Endothelial cell of umbilical vein (primary cell): ENCODE data around the gene PRKCG. TPM values are rescaled to one million over a fixed set of nuclear protein-coding genes. Genes with fewer than 3 reads are reported as not detected.
"Not testable (repeated sequence)": the region's sequence is repeated elsewhere in the genome, so short reads cannot be mapped to it uniquely, and the experiment has no call there.

Experiments used
- BruUV-seq: library from RNA; stranded (reverse); fragments of 400-500 nt; replicated peaks from 2 replicates; lab custom pipeline; 2021; lab: Mats Ljungman, UMichigan
- CTCF ChIA-PET: fragments of 300-600, 350-600 bp; sonication (Branson Sonifier 250); formaldehyde crosslinking; loops from one replicate; lab custom pipeline; 2021; ENCODE audit warnings: antibody characterized with exemption, inconsistent platforms; lab: Charles Lee
- POLR2A ChIA-PET: fragments of 300-600, 350-600 bp; sonication (Branson Sonifier 250); formaldehyde crosslinking; loops from one replicate; lab custom pipeline; 2021; ENCODE audit warnings: antibody characterized with exemption, inconsistent platforms; lab: Charles Lee
- DNase-seq: peaks from one replicate; pipeline ENCODE4 v3.0.0-alpha.2; 2011; ENCODE audit warnings: low read depth, low spot score
- FAIRE-seq: peaks from 2 replicates; lab custom pipeline; 2011; peaks lifted over from hg19 to GRCh38; lab: Jason Lieb, UNC
- H2AFZ ChIP-seq: 2 replicates; pipeline ENCODE4 v1.6.0; 2012; ENCODE audit warnings: low read depth, low read length, control low read depth, inconsistent platforms
- H3K27ac ChIP-seq: 2 replicates; pipeline ENCODE4 v1.5.1; 2011; ENCODE audit warnings: low read depth, mild to moderate bottlenecking, control low read depth, low read length, moderate library complexity; ENCODE audit not compliant: insufficient read depth
- H3K27me3 ChIP-seq, 2 experiments: 2 replicates each; pipeline versions ENCODE4 v1.6.0 to v1.6.1; 2011; ENCODE audit warnings: low read length in 2 of 2, mixed read lengths in 1 of 2; ENCODE audit not compliant: control insufficient read depth in 2 of 2, insufficient read depth in 2 of 2
- H3K36me3 ChIP-seq, 2 experiments: 2 replicates in 1 of 2; 3 replicates in 1 of 2; pipeline ENCODE4 v1.5.1; 2011; ENCODE audit warnings: low read length in 2 of 2, mild to moderate bottlenecking in 1 of 2, moderate library complexity in 1 of 2; ENCODE audit not compliant: control insufficient read depth in 2 of 2, insufficient read depth in 2 of 2; ENCODE audit errors: extremely low read depth in 1 of 2
- H3K4me1 ChIP-seq: 3 replicates; pipeline ENCODE4 v1.5.1; 2011; ENCODE audit warnings: mild to moderate bottlenecking, low read length; ENCODE audit not compliant: control insufficient read depth, insufficient read depth; ENCODE audit errors: extremely low read depth
- H3K4me2 ChIP-seq: 2 replicates; pipeline ENCODE4 v1.6.1; 2011; ENCODE audit warnings: low read length, control low read depth, mixed read lengths; ENCODE audit not compliant: insufficient read depth
- H3K4me3 ChIP-seq, 3 experiments: fragments of 200-600 bp in 1 of 3; sonication (generic), shearing (Covaris generic) in 1 of 3; replicated peaks in 1 of 3; 2 replicates each; pipeline ENCODE4 v1.5.1; 2011 to 2016; ENCODE audit warnings: control low read depth in 3 of 3, low read length in 3 of 3, mild to moderate bottlenecking in 2 of 3, inconsistent platforms in 1 of 3, low read depth in 1 of 3, moderate library complexity in 1 of 3; ENCODE audit not compliant: insufficient read depth in 1 of 3
- H3K79me2 ChIP-seq: 2 replicates; pipeline ENCODE4 v1.6.0; 2012; ENCODE audit warnings: low read length, inconsistent platforms; ENCODE audit not compliant: control insufficient read depth, insufficient read depth
- H3K9ac ChIP-seq: replicated peaks from 2 replicates; pipeline ENCODE3; 2011; ENCODE audit warnings: low read length, control low read depth; ENCODE audit not compliant: insufficient read depth; ENCODE audit errors: extremely low read depth
- H3K9me1 ChIP-seq: replicated peaks from 3 replicates; pipeline ENCODE4 v1.6.0; 2011; ENCODE audit warnings: mild to moderate bottlenecking, low read length; ENCODE audit not compliant: control insufficient read depth, insufficient read depth; ENCODE audit errors: extremely low read depth
- H3K9me3 ChIP-seq: replicated peaks from 2 replicates; pipeline ENCODE4 v1.5.1; 2012; ENCODE audit warnings: low read length, inconsistent platforms; ENCODE audit not compliant: control insufficient read depth, insufficient read depth
- H4K20me1 ChIP-seq: replicated peaks from 2 replicates; pipeline ENCODE3; 2011; ENCODE audit warnings: mild to moderate bottlenecking, low read length; ENCODE audit not compliant: control insufficient read depth, insufficient read depth; ENCODE audit errors: extremely low read depth
- EZH2 ChIP-seq: IDR thresholded peaks from 2 replicates; pipeline ENCODE4 v1.6.1; 2012; ENCODE audit warnings: borderline replicate concordance, low read depth, mild to moderate bottlenecking, moderate library complexity, low read length, inconsistent platforms; ENCODE audit not compliant: severe bottlenecking
- FOS ChIP-seq: IDR thresholded peaks from 2 replicates; pipeline ENCODE4 v1.6.1; 2011; ENCODE audit warnings: mild to moderate bottlenecking, low read length, moderate library complexity, borderline replicate concordance; ENCODE audit not compliant: insufficient read depth
- GATA2 ChIP-seq: IDR thresholded peaks from 2 replicates; pipeline ENCODE4 v1.7.0; 2011; ENCODE audit warnings: low read depth, mild to moderate bottlenecking, moderate library complexity, mixed read lengths, low read length; ENCODE audit not compliant: insufficient read length, insufficient read depth
- JUN ChIP-seq: IDR thresholded peaks from 2 replicates; pipeline ENCODE4 v1.6.1; 2011; ENCODE audit warnings: borderline replicate concordance, low read depth; ENCODE audit not compliant: insufficient read length, insufficient read depth
- MYC ChIP-seq: IDR thresholded peaks from one replicate; pipeline ENCODE4 v1.6.1; 2011; ENCODE audit warnings: mild to moderate bottlenecking, low read depth, low read length
- POLR2A ChIP-seq: IDR thresholded peaks from 2 replicates; pipeline ENCODE4 v1.6.1; 2012; ENCODE audit warnings: low read depth, mild to moderate bottlenecking, control low read depth, low read length
- dilution Hi-C: fragments of 300-500 bp; cut with MboI; formaldehyde crosslinking; loops from one replicate; pipeline ENCODE4 v1.15.0; 2019; ENCODE audit warnings: low sequenced_read_pairs; ENCODE audit not compliant: extremely low pct_ligation_motif_present
- intact Hi-C: fragments of 100-400 bp; cut with micrococcal nuclease; formaldehyde crosslinking; loops from one replicate; pipeline ENCODE4 v1.10.0; 2022
- polyA plus RNA-seq, 4 experiments: library from polyadenylated mRNA; depleted of rRNA in 3 of 4; stranded (reverse) in 3 of 4; unstranded in 1 of 4; fragments of >200 nt; gene quantifications; 2 replicates each; pipeline versions ENCODE4 v1.2.1 to v1.2.3, GENCODE V29; 2011 to 2012; ENCODE audit warnings: missing spikeins in 1 of 4
- total RNA-seq: library from RNA; stranded (reverse); gene quantifications from 2 replicates; pipeline ENCODE4 v1.2.3, GENCODE V29; 2021
- TF ChIP-seq, protein P1 (sequence below): IDR thresholded peaks from 2 replicates; pipeline ENCODE4 v1.6.1; 2011; ENCODE audit not compliant: insufficient read depth, insufficient read length
- TF ChIP-seq, protein P2 (sequence below), 2 donors: IDR thresholded peaks; 1 replicate in 1 of 2; 2 replicates in 1 of 2; pipeline ENCODE4 v1.5.1; 2011; ENCODE audit warnings: low read length in 2 of 2, mild to moderate bottlenecking in 2 of 2, moderate library complexity in 2 of 2, control low read depth in 1 of 2, inconsistent platforms in 1 of 2, low read depth in 1 of 2; ENCODE audit not compliant: insufficient read depth in 1 of 2; ENCODE audit errors: extremely low read depth in 1 of 2

Gene PRKCG
- total and polyA plus RNA-seq, 2 donors (not counting 3 experiments of a cell fraction or from before 2014, with no cell fraction given), result 0.07 TPM; not detected in 1

DNA sequence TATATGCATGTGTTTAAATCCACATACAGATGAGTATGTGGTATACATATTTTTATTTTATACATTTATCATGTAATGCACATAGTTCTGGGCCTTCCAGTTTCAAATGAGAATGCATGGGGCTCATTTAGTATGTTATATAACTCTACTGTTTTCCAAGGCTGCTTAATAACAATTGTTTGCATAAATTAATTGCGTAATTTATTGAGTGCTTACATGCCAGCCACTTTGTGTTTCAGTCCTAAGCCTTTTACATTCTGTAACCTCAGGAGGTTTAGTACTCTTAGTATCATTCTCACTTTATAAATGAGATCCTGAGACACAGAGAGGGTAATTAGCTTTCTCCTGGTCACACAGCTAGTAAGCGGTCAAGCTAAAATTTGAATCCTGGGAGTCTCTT is 64.0 kb downstream of the PRKCG start:
- no peak overlapping the region for H3K4me2 ChIP-seq
- dilution Hi-C loops (no loop called here), intact Hi-C loops (no loop called here)
- H3K4me3 ChIP-seq, result no peak overlapping the region
- H3K27me3 ChIP-seq, result peaks cover 11 to 30% of the 10 kb centered on the region in 2 experiments
- no peaks in the 10 kb centered on the region for H3K9me3 ChIP-seq
- no peaks in the 10 kb centered on the region for H3K4me1 ChIP-seq
- no TSS peak for BruUV-seq
- no peaks in the 10 kb centered on the region for H3K36me3 ChIP-seq
- no peak overlapping the region for H3K27ac ChIP-seq
- FAIRE-seq, result no peak
- TF ChIP-seq MYC (no peak), EZH2 (no peak), JUN (no peak), POLR2A (no peak)
- no peaks in the 10 kb centered on the region for H4K20me1 ChIP-seq
- H3K9ac ChIP-seq, result no peak overlapping the region
- H3K79me2 ChIP-seq, result no peaks in the 10 kb centered on the region
- POLR2A ChIA-PET, result no interaction called here
- no peak overlapping the region for H2AFZ ChIP-seq
- no peaks in the 10 kb centered on the region for H3K9me1 ChIP-seq
- CTCF ChIA-PET, result interaction anchor here (1.7 to 2.4 kb wide), 2 partner anchors 78 to 84 kb away, joined by 6 to 10 read pairs; no protein-coding TSS in a partner anchor
- no peak for DNase-seq

- dilution Hi-C loops, result no loop called here
- Histone ChIP-seq H2AFZ (no peak overlapping the region), H3K79me2 (no peaks in the 10 kb centered on the region), H3K27me3 (peaks cover 7 to 23% of the 10 kb centered on the region in 2 experiments), H3K9ac (no peak overlapping the region), H3K9me1 (no peaks in the 10 kb centered on the region), H4K20me1 (no peaks in the 10 kb centered on the region), H3K36me3 (no peaks in the 10 kb centered on the region), H3K27ac (no peak overlapping the region), H3K4me1 (no peaks in the 10 kb centered on the region), H3K9me3 (no peaks in the 10 kb centered on the region), H3K4me2 (no peak overlapping the region), H3K4me3 (no peak overlapping the region)
- intact Hi-C loops, result no loop called here
- POLR2A ChIA-PET, result no interaction called here
- DNase-seq, result no peak
- TF ChIP-seq, protein P1, sequence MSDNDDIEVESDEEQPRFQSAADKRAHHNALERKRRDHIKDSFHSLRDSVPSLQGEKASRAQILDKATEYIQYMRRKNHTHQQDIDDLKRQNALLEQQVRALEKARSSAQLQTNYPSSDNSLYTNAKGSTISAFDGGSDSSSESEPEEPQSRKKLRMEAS, result no peak
- TF ChIP-seq FOS (no peak), POLR2A (no peak), JUN (no peak), GATA2 (no peak), MYC (no peak)
- TF ChIP-seq, protein P2, sequence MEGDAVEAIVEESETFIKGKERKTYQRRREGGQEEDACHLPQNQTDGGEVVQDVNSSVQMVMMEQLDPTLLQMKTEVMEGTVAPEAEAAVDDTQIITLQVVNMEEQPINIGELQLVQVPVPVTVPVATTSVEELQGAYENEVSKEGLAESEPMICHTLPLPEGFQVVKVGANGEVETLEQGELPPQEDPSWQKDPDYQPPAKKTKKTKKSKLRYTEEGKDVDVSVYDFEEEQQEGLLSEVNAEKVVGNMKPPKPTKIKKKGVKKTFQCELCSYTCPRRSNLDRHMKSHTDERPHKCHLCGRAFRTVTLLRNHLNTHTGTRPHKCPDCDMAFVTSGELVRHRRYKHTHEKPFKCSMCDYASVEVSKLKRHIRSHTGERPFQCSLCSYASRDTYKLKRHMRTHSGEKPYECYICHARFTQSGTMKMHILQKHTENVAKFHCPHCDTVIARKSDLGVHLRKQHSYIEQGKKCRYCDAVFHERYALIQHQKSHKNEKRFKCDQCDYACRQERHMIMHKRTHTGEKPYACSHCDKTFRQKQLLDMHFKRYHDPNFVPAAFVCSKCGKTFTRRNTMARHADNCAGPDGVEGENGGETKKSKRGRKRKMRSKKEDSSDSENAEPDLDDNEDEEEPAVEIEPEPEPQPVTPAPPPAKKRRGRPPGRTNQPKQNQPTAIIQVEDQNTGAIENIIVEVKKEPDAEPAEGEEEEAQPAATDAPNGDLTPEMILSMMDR (IDR thresholded peaks at IDR 0.05; ENCODE audit: extremely low read depth in 1 of 2, insufficient read depth in 1 of 2, low read depth in 1 of 2, low read length in 2 of 2), result peak in 1 of 2 donors; percentile 16
- BruUV-seq, result no TSS peak
- CTCF ChIA-PET, result interaction anchor here (1.3 to 2.4 kb wide), 7 partner anchors 18 to 155 kb away, joined by 4 to 16 read pairs (median 7); no protein-coding TSS in a partner anchor
- FAIRE-seq, result no peak
These were observed 65.6 kb downstream of the PRKCG start for GRCh38 chr19:53947624-53948023.

DNA sequence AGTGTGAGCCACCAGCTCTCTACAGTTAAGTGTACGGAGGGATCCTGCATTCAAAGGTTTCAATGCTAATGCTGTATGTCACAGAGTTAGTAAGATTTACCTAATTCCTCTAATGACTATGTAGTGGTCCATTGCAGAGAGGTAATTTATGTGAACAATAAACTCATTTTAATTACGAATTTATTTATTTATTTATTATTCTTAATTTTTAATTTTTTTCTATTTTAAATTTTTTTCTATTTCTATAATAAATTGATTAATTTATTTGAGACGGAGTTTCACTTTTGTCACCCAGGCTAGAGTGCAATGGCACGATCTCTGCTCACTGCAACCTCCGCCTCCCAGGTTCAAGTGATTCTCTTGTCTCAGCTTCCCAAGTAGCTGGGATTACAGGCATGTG is 66.6 kb downstream of the PRKCG start:
- H3K27me3 ChIP-seq, result peaks cover 5 to 16% of the 10 kb centered on the region in 2 experiments
- intact Hi-C loops, H3K9me1 ChIP-seq, POLR2A ChIA-PET, H3K27ac ChIP-seq, H3K4me1 ChIP-seq, H4K20me1 ChIP-seq, FAIRE-seq, BruUV-seq, H3K36me3 ChIP-seq, H2AFZ ChIP-seq, DNase-seq, dilution Hi-C loops, H3K79me2 ChIP-seq, H3K4me3 ChIP-seq, H3K9me3 ChIP-seq, H3K9ac ChIP-seq, H3K4me2 ChIP-seq: not testable (repeated sequence)
- CTCF ChIA-PET, result interaction anchor here (1.4 to 2.4 kb wide), 6 partner anchors 17 to 81 kb away, joined by 4 to 16 read pairs (median 8); no protein-coding TSS in a partner anchor
